SK-N-MC (cell line): Measurements from ENCODE around the gene MTA1.

ENCODE experiments used
- DNase-seq: peaks from one replicate; pipeline ENCODE4 v3.0.0-alpha.2; 2011; ENCODE audit warnings: low read depth, low spot score
- H3K27ac ChIP-seq: fragments of 200-600 bp; sonication (generic); 2 replicates; pipeline ENCODE4 v1.5.1; 2016; ENCODE audit warnings: mixed run types
- H3K36me3 ChIP-seq: fragments of 200-600 bp; sonication (generic); 2 replicates; pipeline ENCODE4 v1.6.1; 2017; ENCODE audit warnings: antibody characterized with exemption, low read length, mixed read lengths; ENCODE audit not compliant: insufficient read depth
- H3K4me3 ChIP-seq: fragments of 200-600 bp; sonication (generic); 2 replicates; pipeline ENCODE4 v1.5.1; 2016
- H3K9ac ChIP-seq: fragments of 200-600 bp; sonication (generic); 2 replicates; pipeline ENCODE4 v1.8.0; 2017; ENCODE audit warnings: mixed run types, mixed read lengths; ENCODE audit not compliant: insufficient read length
- H3K9me3 ChIP-seq: fragments of 200-600 bp; sonication (generic); 2 replicates; pipeline ENCODE4 v1.6.1; 2017; ENCODE audit warnings: low read depth, mild to moderate bottlenecking, antibody characterized with exemption, low read length, moderate library complexity, mixed read lengths
- EZH2 ChIP-seq: fragments of 200-600 bp; sonication (generic); IDR thresholded peaks from one replicate; pipeline ENCODE4 v1.6.1; 2017; ENCODE audit warnings: antibody characterized with exemption
- FOXP2 ChIP-seq: optimal IDR thresholded peaks from 2 replicates; pipeline ENCODE3; 2011; ENCODE audit warnings: mild to moderate bottlenecking, moderate library complexity; ENCODE audit not compliant: insufficient read depth; ENCODE audit errors: extremely low read length, control extremely low read depth
- POLR2AphosphoS5 ChIP-seq: IDR thresholded peaks from 2 replicates; pipeline ENCODE4 v1.6.1; 2012; ENCODE audit warnings: mild to moderate bottlenecking, low read depth, low read length, borderline replicate concordance

The MTA1 gene

GRCh38 chr14:105411985-105412770, 7.4 kb upstream of the MTA1 start:
- H3K4me3 ChIP-seq, result peak overlapping the region; percentile 70

GRCh38 chr14:105412771-105413543, 6.7 kb upstream of the MTA1 start:
- Histone ChIP-seq H3K27ac (no peak overlapping the region), H3K4me3 (no peak overlapping the region), H3K36me3 (no peaks in the 10 kb centered on the region), H3K9me3 (no peaks in the 10 kb centered on the region), H3K9ac (no peak overlapping the region)
- TF ChIP-seq FOXP2, result no peak
- no peak for TF ChIP-seq EZH2
- TF ChIP-seq POLR2AphosphoS5, result no peak
- no peak for DNase-seq

More at GRCh38 chr14:105411985-105412770, 7.4 kb upstream of the MTA1 start:
- Histone ChIP-seq H3K9me3 (no peaks in the 10 kb centered on the region), H3K36me3 (no peaks in the 10 kb centered on the region), H3K27ac (peak overlapping the region; percentile 67), H3K9ac (peak overlapping the region; percentile 40)
- no peak for DNase-seq
- no peak for TF ChIP-seq EZH2
- TF ChIP-seq FOXP2, result no peak
- TF ChIP-seq POLR2AphosphoS5, result no peak

- Histone ChIP-seq H3K4me3 (no peak overlapping the region), H3K36me3 (no peaks in the 10 kb centered on the region), H3K9ac (no peak overlapping the region), H3K27ac (peak overlapping the region; percentile 36; the same call in 1 of the 2 replicates), H3K9me3 (no peaks in the 10 kb centered on the region)
- no peak for DNase-seq
- TF ChIP-seq EZH2 (no peak), FOXP2 (no peak), POLR2AphosphoS5 (no peak)
Measured at GRCh38 chr14:105413544-105413886, 6.1 kb upstream of the MTA1 start.

GRCh38 chr14:105414456-105415371, 4.9 kb upstream of the MTA1 start:
- no peaks in the 10 kb centered on the region for H3K36me3 ChIP-seq
- no peak for TF ChIP-seq EZH2
- TF ChIP-seq FOXP2, result no peak
- no peak for TF ChIP-seq POLR2AphosphoS5
- DNase-seq, result no peak
- H3K9ac ChIP-seq, result peak overlapping the region; percentile 59
- peak overlapping the region; percentile 70 for H3K4me3 ChIP-seq
- H3K9me3 ChIP-seq, result no peaks in the 10 kb centered on the region
- H3K27ac ChIP-seq, result peak overlapping the region; percentile 46; the same call in 1 of the 2 replicates

GRCh38 chr14:105415481-105416428, 3.9 kb upstream of the MTA1 start:
- Histone ChIP-seq H3K9ac (peak overlapping the region; percentile 59), H3K27ac (peak overlapping the region; percentile 46), H3K4me3 (peak overlapping the region; percentile 70), H3K9me3 (no peaks in the 10 kb centered on the region), H3K36me3 (no peaks in the 10 kb centered on the region)
- TF ChIP-seq POLR2AphosphoS5 (no peak), EZH2 (no peak), FOXP2 (no peak)
- DNase-seq, result no peak

- TF ChIP-seq EZH2 (no peak), POLR2AphosphoS5 (no peak), FOXP2 (no peak)
- Histone ChIP-seq H3K9ac (no peak overlapping the region), H3K9me3 (no peaks in the 10 kb centered on the region), H3K36me3 (peaks cover 5% of the 10 kb centered on the region; the same call in 1 of the 2 replicates), H3K4me3 (no peak overlapping the region), H3K27ac (peak overlapping the region; percentile 19; the same call in 1 of the 2 replicates)
- no peak for DNase-seq
Measured at GRCh38 chr14:105416671-105417070, 3.0 kb upstream of the MTA1 start.

- H3K9ac ChIP-seq, result no peak overlapping the region
- DNase-seq, result no peak
- no peak overlapping the region for H3K4me3 ChIP-seq
- H3K36me3 ChIP-seq, result peaks cover 15% of the 10 kb centered on the region; the same call in 1 of the 2 replicates
- no peak for TF ChIP-seq EZH2
- no peak for TF ChIP-seq POLR2AphosphoS5
- TF ChIP-seq FOXP2, result no peak
- no peaks in the 10 kb centered on the region for H3K9me3 ChIP-seq
- H3K27ac ChIP-seq, result no peak overlapping the region
Measured at GRCh38 chr14:105417690-105418121, 1.9 kb upstream of the MTA1 start.
